Stimulated activated CD8-positive, alpha-beta memory T cell treated with anti-CD3 and anti-CD28 coated beads, Interleukin-7, amount 100 ng/mL, for 48 hours (primary cell): Measurements from ENCODE around the gene REXO5.
"Not testable (repeated sequence)": the region's sequence is repeated elsewhere in the genome, so short reads cannot be mapped to it uniquely, and the experiment has no call there.

Experiments
- DNase-seq, 2 donors: peaks; one replicate each; pipeline ENCODE4 v3.0.0-alpha.2; 2020; ENCODE audit warnings: low read depth in 1 of 2; ENCODE audit errors: extremely low read depth in 1 of 2

The REXO5 gene

DNA sequence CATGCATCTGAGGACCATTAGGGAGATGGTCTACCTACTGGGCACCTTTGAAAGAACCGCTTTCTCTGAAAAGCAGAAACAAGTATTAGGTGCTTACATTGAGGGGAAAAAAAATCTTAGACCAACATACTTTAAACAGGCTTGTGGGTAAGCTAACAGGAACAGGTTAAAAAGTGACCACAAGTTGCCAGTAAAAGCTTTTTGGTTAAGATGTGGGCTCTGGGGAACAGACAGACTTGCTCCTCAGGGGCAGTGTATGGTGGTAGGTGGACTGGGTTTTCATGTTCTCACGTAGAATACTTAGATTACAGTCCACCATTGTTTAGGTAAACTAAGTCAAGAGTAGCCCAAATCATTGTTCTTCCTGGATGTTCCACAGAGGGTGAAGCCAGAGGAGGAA lies 41.2 kb downstream of the REXO5 start:
- DNase-seq, result no peak

DNA sequence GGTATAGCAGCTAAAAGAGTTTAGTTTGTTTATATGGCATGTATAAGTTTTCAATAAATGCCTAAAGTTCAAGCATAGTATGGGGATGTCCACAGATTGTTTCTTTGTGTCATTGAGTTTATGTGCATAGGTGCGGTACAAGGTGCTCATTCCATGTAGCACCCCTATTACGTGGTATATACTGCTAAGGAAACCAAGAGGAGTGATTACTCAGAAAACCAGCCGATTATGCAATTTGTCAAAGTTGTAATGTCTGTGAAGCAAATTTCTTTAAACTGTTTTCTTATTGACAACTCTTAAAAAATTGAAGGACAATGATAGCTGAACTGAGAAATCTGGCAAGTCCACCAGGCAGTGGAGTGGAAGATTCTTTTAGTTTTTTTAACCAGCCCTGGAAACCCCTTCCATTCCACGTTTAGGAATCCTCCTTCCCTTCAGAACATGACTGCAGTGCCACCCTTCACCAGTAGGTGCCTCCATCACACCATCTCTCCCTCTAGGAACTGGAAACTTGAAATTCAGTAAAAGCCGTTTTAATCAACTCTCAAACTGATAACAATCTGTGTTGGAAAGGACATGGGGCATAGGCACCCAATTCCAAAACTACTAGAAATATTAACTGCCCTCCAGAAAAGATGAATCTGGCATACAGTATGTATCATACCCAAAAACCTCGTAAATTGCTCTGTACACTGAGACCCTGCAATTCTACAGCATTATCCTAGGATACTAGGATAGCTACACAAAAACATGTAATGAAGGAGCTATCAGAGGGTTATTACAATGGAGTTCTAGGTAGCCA lies 43.5 kb downstream of the REXO5 start:
- peak in 1 of 2 donors; percentile 27 for DNase-seq

DNA sequence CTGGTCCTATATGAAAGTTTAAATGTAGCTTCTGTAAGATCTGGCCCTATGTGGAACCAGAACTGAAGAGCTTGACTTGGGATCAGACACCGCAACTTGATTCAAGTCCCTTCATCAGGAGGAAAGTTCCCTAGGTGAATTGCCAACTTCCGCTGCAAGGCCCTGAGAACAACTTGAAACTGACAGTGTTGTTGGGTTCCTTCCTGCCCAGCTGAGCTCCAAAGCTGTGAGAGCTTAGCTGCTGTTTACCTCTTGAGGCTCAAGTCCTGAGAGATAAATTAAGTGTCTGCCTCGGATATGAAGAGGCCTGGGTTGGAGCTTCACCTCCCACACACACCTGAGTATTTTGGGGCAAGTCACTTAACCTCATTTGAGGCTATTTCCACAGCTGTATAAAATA lies 44.7 kb downstream of the REXO5 start:
- DNase-seq, result no peak

DNA sequence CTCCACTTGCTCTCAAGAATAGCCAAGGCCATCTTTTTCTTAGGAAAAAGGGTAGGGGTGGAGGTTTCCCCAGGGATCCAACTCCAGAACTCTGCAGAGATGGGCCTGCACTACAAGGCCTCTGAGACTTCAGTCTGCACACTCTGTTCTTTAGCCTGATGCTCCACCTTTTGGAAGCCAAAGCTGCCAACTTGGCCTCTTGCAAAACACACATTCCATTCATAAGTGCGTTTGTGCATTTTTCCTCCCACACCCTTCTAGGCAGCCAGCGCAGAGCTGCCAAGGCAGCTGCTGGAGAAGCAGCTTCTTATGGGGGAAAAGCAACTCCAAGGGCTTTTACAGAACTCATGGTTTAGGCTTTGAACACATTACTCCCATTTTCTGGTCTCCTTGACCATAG lies 45.3 kb downstream of the REXO5 start:
- DNase-seq, result no peak

DNA sequence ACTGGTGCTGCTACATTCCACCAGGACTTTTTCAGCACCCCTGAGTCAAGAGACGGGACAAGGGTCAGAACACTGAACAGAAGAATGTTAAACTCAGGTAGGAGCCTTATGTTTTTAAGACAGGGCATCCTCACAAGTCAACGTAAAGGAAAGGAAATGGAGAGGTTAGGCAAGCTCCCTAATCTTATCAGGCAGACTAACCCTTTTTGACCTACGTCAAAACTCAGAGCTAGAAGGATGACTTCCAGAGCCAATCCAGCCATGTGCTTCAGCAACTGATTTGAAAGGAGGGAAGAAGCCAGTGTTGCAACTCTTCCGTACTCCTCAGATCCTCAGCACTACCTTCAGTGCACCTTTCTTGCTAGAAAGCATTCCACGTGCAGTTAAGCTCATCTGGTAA lies 46.8 kb downstream of the REXO5 start:
- DNase-seq, result no peak

DNA sequence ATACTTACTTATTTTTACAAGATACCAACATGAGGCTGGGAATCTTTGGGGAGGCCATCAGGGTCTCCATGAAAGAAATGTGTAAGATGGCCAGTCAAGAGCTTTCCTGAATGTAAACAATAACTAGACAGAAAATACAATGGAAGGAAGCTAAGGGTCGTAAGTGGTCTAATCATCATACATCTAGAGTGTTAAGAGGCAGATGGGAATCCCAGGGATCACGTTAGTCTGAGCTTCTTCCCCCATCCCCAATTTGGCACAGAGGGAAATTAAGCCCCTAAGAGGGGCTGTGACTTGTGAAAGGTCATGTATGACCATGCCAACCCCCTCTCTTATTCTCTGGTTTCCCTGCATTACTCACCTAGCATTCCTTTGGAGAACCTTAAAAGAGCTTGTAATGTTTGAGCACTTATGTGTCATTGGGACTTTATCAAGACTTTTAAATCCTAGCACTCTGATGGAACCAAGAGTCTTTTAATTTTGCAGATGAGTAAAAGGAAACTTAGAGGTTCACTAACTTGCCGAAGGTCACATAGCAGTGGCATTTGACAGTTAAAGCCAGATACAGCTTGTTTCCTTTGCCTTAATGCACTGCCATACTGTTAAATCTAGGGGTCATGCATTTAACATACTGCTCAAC lies 47.8 kb downstream of the REXO5 start:
- DNase-seq, result no peak

DNA sequence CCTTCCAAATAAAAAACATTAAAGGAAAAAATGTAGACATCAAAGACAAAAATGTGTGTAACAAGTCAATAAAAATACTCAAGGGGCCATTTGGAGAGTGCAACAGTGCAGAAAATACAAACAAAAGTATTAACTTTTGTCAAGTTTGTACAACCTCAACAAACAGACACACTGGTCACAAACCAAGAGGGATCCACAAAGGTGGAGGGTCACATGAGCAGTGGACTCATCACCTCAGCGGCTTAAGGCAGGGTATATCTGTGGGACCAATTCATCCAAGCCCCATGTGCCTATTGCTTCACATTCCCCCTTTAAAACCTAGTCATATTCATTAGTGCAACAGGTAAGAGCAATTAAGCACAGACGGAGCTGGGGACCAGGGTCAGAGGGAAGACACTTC lies 48.6 kb downstream of the REXO5 start:
- no peak for DNase-seq

DNA sequence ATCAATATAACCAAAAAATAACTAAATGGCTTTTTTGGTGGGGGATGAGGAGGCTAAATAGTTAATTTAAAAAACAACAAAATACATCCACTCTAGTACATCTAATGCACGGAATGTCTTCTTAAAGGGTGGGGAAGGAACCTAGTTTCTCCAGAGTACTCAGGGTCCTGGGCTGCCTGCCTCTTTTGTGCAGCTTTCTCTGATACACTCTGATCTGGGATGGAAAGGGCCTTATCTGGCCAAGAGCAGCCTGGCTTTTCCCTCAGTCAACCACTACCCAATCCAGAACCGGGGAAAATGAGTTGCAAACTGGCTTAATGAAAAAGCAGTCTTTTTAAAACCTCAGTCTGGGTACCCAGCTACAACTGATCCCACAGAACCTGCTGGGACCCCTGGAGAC lies 51.0 kb downstream of the REXO5 start:
- DNase-seq, result no peak

DNA sequence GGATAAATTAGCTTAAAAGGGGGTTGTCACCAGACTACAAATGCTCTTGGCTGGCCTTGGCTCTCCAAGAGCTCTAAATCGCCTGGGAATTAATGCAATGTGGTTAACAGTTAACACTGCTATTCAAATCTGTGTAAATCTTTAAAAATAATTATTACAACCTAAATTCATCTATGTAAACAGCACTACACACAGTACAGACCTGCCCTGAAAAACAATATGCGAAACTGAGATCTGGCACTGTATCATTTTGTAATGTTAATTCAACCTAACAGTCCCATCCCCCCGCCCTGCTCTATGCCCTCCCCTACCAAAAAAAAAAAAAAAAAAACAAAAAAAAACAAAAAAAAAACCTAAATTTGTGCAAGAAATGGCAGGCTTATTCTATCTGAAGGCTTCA lies 52.9 kb downstream of the REXO5 start:
- DNase-seq, result no peak

DNA sequence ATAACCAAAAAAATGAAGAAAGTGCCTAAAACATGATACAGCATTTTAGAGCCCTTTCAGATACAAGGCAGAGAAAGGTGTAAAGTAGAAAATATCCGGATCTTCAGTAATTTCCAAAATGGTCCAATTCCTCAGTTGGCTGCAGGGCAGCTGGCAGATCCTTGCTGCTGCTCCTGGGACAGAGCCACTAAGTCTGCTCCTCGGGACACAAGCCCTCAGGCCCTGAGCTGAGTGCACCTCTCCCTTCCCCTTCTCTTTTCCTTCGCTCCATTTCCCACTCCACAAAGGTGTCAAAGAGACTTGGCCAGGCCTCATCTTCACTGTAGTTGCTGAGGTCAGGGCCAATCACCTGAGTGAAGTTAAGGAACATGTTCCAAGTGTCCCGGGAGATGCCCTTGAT lies 53.4 kb downstream of the REXO5 start:
- no peak for DNase-seq

DNA sequence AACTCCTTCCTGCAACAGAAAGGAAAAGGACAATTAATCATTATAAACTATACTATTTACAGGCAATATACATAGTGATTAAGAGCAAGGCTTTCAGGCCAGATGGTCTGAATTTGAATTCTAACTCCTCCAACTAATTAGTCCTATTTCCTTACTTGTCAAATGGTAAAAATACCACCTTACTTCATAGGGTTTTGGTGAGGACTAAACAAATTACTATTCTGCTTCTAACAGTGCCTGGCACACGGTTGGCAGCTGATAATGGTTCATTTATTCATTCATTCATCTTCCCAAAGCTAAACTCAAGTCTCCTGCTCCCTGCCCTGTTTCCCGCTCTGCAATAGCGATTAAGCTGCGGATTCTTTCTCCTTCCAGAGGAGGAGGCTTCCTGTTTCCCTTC lies 54.0 kb downstream of the REXO5 start:
- no peak for DNase-seq

DNA sequence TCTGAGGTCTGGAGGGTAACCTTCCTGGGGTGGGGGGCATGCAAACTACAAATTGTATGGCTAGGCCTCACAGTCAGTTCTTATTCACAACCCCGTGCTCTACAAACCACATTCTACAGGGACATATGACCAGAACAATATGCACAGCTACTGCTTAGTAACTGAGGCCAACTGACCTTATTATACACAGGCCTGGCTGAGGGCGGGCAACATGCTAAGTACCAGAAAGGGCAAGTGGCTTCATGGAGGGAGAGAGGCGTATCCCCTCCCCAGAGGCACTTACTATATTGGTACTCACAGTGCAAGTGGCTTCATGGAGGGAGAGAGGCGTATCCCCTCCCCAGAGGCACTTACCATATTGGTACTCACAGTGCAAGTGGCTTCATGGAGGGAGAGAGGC lies 54.7 kb downstream of the REXO5 start:
- DNase-seq, result not testable (repeated sequence)

DNA sequence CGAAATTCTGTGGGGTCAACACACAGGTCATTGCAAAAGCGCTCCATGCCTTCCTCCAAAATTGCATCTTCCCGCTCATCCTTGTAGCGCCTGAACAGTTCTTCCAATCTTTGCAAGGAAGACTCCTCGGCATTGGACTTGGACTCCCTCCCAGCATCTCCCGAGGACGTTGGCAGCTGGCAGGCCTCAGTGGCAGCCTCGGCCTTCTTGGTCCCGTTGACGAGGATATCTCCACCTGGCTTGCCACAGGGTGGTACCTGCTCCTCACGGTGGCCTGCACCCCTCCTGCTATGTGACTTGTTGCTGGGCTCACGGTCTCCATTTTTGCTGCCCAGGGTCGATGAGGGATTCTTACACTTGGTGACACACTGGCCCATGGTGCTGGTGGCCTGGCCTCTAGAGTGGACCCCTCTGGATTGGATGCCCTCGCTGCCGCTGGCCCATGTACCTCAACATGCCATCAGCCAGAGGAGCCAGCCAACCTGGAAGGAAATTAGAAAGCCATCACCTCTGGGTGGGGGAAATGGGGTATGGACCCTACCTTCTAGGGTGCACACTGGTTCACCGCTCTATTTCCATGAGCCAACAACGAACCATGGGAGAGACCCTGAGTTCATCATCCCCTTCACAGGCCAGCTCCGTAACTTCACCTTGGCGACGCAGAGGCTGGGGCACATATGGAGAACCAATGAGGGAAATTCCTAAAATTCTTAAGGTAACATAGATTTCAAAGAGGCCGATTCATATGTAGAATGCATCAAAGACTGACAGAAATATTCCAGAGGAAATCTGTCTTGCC lies 56.0 kb downstream of the REXO5 start:
- DNase-seq, result no peak

DNA sequence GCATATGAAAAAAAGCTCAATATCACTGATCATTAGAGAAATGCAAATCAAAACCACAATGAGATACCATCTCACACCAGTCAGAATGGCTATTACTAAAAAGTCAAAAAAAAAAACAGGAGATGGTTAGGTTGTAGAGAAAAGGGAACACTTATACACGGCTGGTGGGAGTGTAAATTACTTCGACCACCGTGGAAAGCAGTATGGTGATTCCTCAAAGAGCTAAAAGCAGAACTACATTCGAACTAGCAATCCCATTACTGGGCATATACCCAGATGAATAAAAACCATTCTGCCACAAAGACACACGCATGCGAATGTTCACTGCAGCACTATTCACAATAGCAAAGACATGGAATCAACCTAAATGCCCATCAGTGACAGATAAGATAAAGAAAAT lies 58.0 kb downstream of the REXO5 start:
- not testable (repeated sequence) for DNase-seq

DNA sequence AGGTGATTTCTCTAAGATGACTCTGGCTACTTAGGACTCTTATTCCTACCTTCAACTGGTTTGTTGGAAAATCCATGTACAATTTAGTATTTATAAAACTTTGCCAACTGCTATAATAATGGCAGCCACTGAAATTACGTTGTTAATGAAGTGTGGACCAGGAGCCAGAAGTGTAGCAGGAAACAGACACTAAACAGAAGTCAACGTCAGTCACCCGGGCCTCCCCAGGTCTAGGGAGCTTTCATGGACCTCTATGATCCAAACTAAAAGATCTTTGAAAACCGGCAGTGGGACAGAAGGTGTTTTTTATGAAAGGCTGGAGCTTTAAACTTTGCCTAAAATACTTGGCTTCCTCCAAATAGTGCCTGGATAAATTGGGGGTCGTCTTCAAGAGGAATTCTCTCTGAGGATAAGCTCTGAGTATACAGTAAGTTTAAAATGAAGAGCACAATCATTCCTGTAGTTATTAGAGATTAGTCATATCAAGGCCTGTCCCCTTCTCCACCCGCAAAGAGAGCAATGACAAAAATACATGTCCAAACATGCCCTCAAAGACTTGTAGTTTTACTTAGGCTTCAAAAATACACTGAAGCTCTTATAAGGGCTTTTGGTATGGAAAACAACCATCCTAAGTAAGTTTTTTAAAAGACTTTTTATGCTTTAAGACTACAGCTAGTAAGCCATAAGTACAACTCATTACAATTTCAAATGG lies 59.2 kb downstream of the REXO5 start:
- no peak for DNase-seq

DNA sequence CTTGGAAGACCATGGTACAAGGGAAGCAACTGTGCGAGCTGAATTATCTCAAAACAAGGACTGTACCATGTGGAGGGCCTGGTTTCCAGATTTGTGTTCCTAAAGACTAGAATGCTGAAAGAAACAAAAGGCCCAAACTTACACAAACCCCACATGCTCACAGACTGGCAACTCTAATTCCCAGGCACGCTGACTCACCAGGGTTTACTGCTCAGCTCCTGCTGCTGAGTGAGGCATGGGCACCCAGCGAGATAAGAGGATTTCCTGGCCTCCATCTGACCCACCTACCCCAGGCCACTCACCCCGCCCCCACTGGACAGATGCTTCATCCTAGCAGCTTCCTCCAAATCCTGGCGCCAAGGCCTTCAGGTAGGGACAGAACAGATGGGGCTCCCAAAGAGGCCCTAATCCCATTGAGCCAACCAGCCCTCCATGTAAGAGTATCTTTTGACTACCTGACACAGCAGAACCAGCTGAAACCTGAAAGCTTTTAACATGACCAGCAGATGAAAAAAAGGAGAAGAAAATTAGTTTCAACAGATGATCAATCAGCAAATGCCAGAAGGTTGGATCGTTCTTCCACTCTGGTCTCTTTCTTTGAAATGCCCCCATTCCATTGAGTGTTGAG lies 59.9 kb downstream of the REXO5 start:
- DNase-seq, result no peak

DNA sequence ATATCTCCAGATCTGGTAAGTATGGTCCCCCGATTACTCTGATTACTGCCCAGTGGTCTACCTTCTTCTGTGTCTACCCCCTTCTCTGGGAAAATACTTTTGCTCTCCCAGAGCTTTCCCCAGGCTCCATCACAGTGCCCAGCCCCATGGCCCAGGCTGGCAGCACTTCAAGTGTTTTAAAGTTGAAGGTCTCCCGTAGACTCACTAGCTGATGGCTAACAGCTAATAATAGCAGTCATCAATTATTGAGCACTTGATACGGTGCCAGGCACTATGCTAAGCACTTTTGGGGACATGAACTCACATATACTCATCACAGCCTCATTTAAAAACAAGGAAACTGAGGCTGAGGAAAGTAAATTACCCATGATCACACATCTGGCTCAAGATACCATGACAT lies 60.5 kb downstream of the REXO5 start:
- no peak for DNase-seq

DNA sequence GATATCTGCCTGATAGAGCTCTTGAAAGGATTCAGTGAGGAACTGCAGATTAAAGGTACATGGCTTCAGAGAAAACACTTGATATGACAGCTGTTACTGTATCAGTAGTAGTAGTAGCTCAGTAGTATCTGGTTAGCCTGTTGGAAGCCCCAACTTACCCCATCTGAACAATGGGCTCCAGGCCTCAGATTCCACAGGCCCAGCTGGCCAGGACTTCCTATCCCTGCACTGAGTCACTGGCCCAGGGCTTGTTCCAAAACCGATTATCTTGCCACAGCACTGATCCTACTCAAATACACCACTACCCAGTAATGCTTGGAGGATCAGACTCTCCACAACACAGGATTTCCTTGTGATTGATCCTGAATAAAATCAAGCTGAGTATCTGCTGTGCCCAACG lies 61.3 kb downstream of the REXO5 start:
- DNase-seq, result no peak

DNA sequence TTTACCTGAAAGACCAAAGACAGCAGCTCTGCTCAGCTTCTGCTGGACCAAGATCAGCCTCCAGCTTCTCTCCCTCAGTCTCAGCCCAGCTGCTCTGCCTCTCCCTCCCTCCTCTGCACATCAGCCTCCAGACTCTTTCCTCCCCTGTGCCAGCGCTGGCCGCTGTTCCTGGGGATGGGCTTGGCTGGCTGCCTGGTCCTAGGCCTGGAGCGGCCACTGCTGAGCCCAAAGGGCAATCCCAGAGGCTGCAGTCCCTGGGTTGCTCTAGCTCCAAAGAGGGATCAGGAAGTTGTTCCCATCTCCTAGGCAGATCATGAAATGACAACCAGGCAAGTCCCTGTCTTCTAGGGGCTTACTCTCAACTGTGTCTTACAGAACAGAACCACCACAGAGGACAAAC lies 62.6 kb downstream of the REXO5 start:
- no peak for DNase-seq

DNA sequence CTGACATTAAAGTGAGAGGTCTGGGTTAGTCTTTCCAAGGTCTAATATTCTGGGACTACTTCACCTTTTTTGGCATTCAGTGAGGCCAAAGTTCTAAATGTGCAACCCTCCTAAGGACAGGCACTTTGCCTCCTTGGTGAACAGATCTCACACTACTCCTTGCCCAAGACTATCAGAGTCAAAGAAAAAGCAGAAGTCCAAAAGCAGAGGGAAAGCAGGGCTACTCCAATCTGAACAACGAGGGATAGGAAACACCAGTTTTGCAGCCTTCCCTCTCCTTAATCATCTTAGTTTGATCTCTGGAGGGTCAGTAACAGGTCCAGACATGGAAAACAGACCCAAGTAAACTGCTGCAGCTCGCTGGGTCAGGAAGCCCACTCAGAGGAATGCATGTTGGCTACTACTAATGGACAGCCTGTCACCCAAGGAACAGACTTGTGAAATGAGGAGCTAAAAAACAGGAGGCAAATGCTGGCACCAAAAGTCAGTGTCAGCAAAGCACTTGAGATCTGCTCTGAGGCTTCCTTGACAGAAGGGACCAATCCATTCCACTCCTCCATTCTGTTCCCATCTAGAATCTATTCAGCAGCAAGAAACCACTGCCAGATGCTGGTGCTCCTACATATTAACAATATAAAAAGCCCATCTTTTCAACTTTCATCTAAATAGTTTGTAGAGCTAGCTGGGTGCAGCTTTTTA lies 63.9 kb downstream of the REXO5 start:
- no peak for DNase-seq
